B cell (primary cell): ENCODE data around the gene CD300LG. TPM values are rescaled to one million over a fixed set of nuclear protein-coding genes. Genes with fewer than 3 reads are reported as not detected.

Experiments
- ATAC-seq: fragments of 200-7000 bp; cut with Tn5 transposase; one replicate; pipeline ENCODE4 v1.10.0; 2021; ENCODE audit warnings: low read depth, mild to moderate bottlenecking, moderate number of reproducible peaks, moderate library complexity
- CTCF ChIA-PET: fragments of 350-600 bp; sonication (Branson Sonifier 250); formaldehyde crosslinking; loops from one replicate; lab custom pipeline; 2021; ENCODE audit warnings: antibody characterized with exemption, inconsistent platforms; lab: Charles Lee
- POLR2A ChIA-PET: fragments of 350-600 bp; sonication (Branson Sonifier 250); formaldehyde crosslinking; loops from one replicate; lab custom pipeline; 2021; ENCODE audit warnings: antibody characterized with exemption; lab: Charles Lee
- DNase-seq: peaks from one replicate; pipeline ENCODE4 v3.0.0; 2013
- H2AFZ ChIP-seq: 2 replicates; pipeline ENCODE4 v1.6.1; 2012; ENCODE audit warnings: mild to moderate bottlenecking, low read depth, low read length; ENCODE audit not compliant: insufficient read depth, poor library complexity, severe bottlenecking
- H3K27ac ChIP-seq, 2 donors: 1 replicate in 1 of 2; 2 replicates in 1 of 2; pipeline ENCODE4 v1.5.1; 2012 to 2013; ENCODE audit warnings: low read length in 2 of 2, mild to moderate bottlenecking in 2 of 2, moderate library complexity in 1 of 2
- H3K27me3 ChIP-seq, 4 experiments: fragments of 200-600 bp in 1 of 4; sonication (generic) in 1 of 4; replicated peaks in 1 of 4; 1 replicate in 2 of 4; 2 replicates in 2 of 4; pipeline versions ENCODE4 v1.6.1 to v1.7.0; 2013 to 2016; ENCODE audit warnings: low read length in 3 of 4, mild to moderate bottlenecking in 2 of 4, mixed read lengths in 1 of 4, moderate library complexity in 1 of 4; ENCODE audit not compliant: insufficient read depth in 4 of 4, control insufficient read depth in 3 of 4; ENCODE audit errors: control extremely low read depth in 1 of 4
- H3K36me3 ChIP-seq, 2 experiments: replicated peaks in 1 of 2; 1 replicate in 1 of 2; 2 replicates in 1 of 2; pipeline versions ENCODE4 v1.6.1 to v1.7.1; 2013; ENCODE audit warnings: low read length in 1 of 2; ENCODE audit not compliant: insufficient read depth in 2 of 2, control insufficient read depth in 1 of 2; ENCODE audit errors: control extremely low read depth in 1 of 2, extremely low read depth in 1 of 2
- H3K4me1 ChIP-seq, 2 donors: fragments of 200-600 bp in 1 of 2; sonication (generic) in 1 of 2; 1 replicate in 1 of 2; 2 replicates in 1 of 2; pipeline versions ENCODE4 v1.5.1 to v1.6.1; 2013 to 2017; ENCODE audit warnings: low read length in 2 of 2; ENCODE audit not compliant: control insufficient read depth in 2 of 2, insufficient read depth in 2 of 2
- H3K4me2 ChIP-seq: replicated peaks from 2 replicates; pipeline ENCODE3; 2012; ENCODE audit warnings: mild to moderate bottlenecking, low read depth, low read length; ENCODE audit not compliant: poor library complexity, severe bottlenecking
- H3K4me3 ChIP-seq, 5 experiments: fragments of 200-600 bp in 1 of 5; sonication (generic) in 1 of 5; 1 replicate in 3 of 5; 2 replicates in 2 of 5; pipeline versions ENCODE4 v1.5.1 to v1.7.0; 2011 to 2016; ENCODE audit warnings: low read length in 4 of 5, mild to moderate bottlenecking in 4 of 5, low read depth in 2 of 5, control low read depth in 1 of 5, moderate library complexity in 1 of 5; ENCODE audit not compliant: insufficient read depth in 1 of 5; ENCODE audit errors: control extremely low read depth in 1 of 5, extremely low read depth in 1 of 5
- H3K79me2 ChIP-seq: fragments of 200-600 bp; sonication (generic); one replicate; pipeline ENCODE4 v1.6.0; 2016; ENCODE audit warnings: low read length; ENCODE audit not compliant: control insufficient read depth, insufficient read depth
- H3K9ac ChIP-seq: fragments of 200-600 bp; sonication (generic); 2 replicates; pipeline ENCODE4 v1.6.1; 2017; ENCODE audit warnings: mild to moderate bottlenecking, low read length, moderate library complexity
- H3K9me3 ChIP-seq, 3 donors: one replicate each; pipeline versions ENCODE4 v1.6.1 to v1.7.1; 2013; ENCODE audit warnings: low read length in 2 of 3; ENCODE audit not compliant: control insufficient read depth in 2 of 3, insufficient read depth in 1 of 3; ENCODE audit errors: control extremely low read depth in 1 of 3
- H4K20me1 ChIP-seq: 2 replicates; pipeline ENCODE4 v1.6.0; 2012; ENCODE audit warnings: mild to moderate bottlenecking, low read length; ENCODE audit not compliant: insufficient read depth, control insufficient read depth, poor library complexity, severe bottlenecking
- H3K27ac Mint-ChIP-seq: one replicate; pipeline ENCODE4 v1.8.0; 2021; ENCODE audit warnings: mixed read lengths
- H3K27me3 Mint-ChIP-seq: one replicate; pipeline ENCODE4 v1.8.0; 2021; ENCODE audit warnings: mixed read lengths
- H3K4me1 Mint-ChIP-seq: one replicate; pipeline ENCODE4 v1.8.0; 2021; ENCODE audit warnings: mixed read lengths
- H3K4me3 Mint-ChIP-seq: one replicate; pipeline ENCODE4 v1.8.0; 2021; ENCODE audit warnings: mixed read lengths
- H3K9me3 Mint-ChIP-seq: one replicate; pipeline ENCODE4 v1.8.0; 2022; ENCODE audit warnings: mixed read lengths; ENCODE audit not compliant: insufficient read depth
- EZH2 ChIP-seq: IDR thresholded peaks from 2 replicates; pipeline ENCODE4 v1.6.1; 2012; ENCODE audit warnings: borderline replicate concordance, low read depth, mild to moderate bottlenecking, moderate library complexity, low read length; ENCODE audit not compliant: insufficient read depth, poor library complexity, severe bottlenecking
- WGBS: methylation state at CpG from one replicate; pipeline ENCODE4 v1.1.5; 2013; ENCODE audit warnings: missing lambda C conversion rate; ENCODE audit not compliant: insufficient coverage; 5-methylcytosine and 5-hydroxymethylcytosine counted together
- intact Hi-C: fragments of 100-400 bp; cut with micrococcal nuclease; formaldehyde crosslinking; loops from one replicate; pipeline ENCODE4 v1.10.0; 2022
- polyA plus RNA-seq: library from polyadenylated mRNA; depleted of rRNA; stranded (reverse); fragments of >200 nt; gene quantifications from 2 replicates; pipeline ENCODE4 v1.2.3, GENCODE V29; 2012
- total RNA-seq, 2 donors: library from RNA; stranded (reverse); fragments of 120-200 nt in 1 of 2; gene quantifications; 1 replicate in 1 of 2; 2 replicates in 1 of 2; pipeline versions ENCODE4 v1.2.3 to v1.2.4, GENCODE V29; 2013 to 2022
- TF ChIP-seq, protein P1 (sequence below): fragments of 200-600 bp; IDR thresholded peaks from one replicate; pipeline ENCODE4 v1.8.0; 2022; ENCODE audit warnings: antibody characterized with exemption, mild to moderate bottlenecking

The CD300LG gene
- total and polyA plus RNA-seq, 2 donors (not counting 1 experiment from before 2014, with no cell fraction given), result not detected

DNA sequence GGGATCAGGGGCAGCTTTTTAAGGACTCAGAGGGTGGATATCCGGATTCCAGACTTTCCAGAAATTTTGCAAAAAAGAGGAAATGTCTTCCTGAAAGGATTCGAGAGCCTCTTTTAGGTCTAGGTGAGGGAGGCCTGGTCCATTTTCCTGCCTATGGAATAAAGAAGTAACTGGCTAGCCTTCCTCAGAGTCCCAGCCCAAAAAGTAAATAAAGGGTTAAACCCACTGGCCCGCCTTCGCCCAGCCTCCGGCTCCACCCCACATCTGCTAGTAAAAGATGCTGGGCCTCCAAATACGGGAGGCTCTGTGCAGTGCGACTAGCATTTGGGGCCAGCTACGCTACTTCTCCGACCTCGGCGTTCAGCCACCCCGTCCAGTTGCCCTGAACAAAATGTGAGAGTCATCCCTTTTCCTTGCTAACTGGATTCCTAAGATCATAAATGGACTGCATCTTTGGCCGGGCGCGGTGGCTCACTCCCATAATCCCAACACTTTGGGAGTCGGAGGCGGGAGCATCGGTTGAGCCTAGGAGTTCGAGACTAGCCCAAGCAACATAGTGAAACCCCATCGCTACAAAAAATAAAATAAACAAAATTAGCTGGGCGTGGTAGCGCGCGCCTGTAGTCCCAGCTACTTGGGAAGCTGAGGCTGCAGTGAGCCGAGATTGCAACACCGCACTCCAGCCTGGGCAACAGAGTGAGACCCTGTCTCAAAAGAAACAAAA lies 61.2 kb downstream of the CD300LG start:
- H3K27me3 Mint-ChIP-seq, result peaks cover 46% of the 10 kb centered on the region
- peak; percentile 54 for DNase-seq
- Histone ChIP-seq H3K36me3 (no peaks in the 10 kb centered on the region), H3K4me1 (peaks cover 27 to 32% of the 10 kb centered on the region in 2 donors), H3K27ac (no peak overlapping the region), H3K4me2 (peak overlapping the region; percentile 98), H3K79me2 (no peaks in the 10 kb centered on the region), H3K9ac (peak overlapping the region; percentile 67), H2AFZ (peak overlapping the region; percentile 13), H3K4me3 (peak overlapping the region in 3 of 5 experiments; percentile 42 to 73 (median 45)), H4K20me1 (no peaks in the 10 kb centered on the region), H3K27me3 (peaks cover 0 to 61% (median 34%) of the 10 kb centered on the region in 4 experiments), H3K9me3 (peaks cover 0 to 24% (median 0%) of the 10 kb centered on the region in 3 donors)
- ChIA-PET POLR2A (no interaction called here), CTCF (interaction anchor here (0.8 to 2.2 kb wide), 7 partner anchors 11 to 133 kb away, joined by 3 to 6 read pairs (median 5); no protein-coding TSS in a partner anchor)
- TF ChIP-seq EZH2, result no peak
- TF ChIP-seq, protein P1, sequence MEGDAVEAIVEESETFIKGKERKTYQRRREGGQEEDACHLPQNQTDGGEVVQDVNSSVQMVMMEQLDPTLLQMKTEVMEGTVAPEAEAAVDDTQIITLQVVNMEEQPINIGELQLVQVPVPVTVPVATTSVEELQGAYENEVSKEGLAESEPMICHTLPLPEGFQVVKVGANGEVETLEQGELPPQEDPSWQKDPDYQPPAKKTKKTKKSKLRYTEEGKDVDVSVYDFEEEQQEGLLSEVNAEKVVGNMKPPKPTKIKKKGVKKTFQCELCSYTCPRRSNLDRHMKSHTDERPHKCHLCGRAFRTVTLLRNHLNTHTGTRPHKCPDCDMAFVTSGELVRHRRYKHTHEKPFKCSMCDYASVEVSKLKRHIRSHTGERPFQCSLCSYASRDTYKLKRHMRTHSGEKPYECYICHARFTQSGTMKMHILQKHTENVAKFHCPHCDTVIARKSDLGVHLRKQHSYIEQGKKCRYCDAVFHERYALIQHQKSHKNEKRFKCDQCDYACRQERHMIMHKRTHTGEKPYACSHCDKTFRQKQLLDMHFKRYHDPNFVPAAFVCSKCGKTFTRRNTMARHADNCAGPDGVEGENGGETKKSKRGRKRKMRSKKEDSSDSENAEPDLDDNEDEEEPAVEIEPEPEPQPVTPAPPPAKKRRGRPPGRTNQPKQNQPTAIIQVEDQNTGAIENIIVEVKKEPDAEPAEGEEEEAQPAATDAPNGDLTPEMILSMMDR, result no peak
- intact Hi-C loops, result no loop called here
- ATAC-seq, result no peak
- H3K27ac Mint-ChIP-seq, result no peak overlapping the region
- H3K4me3 Mint-ChIP-seq, result peak overlapping the region; percentile 49
- 36% methylated on average over 26 of the region's 26 CpGs for WGBS
- H3K4me1 Mint-ChIP-seq, result peaks cover 26% of the 10 kb centered on the region
- H3K9me3 Mint-ChIP-seq, result no peaks in the 10 kb centered on the region
